ENCODE results near the gene PRTN3.
"Not testable (repeated sequence)": the region's sequence is repeated elsewhere in the genome, so short reads cannot be mapped to it uniquely, and the experiment has no call there.

The PRTN3 gene

DNA sequence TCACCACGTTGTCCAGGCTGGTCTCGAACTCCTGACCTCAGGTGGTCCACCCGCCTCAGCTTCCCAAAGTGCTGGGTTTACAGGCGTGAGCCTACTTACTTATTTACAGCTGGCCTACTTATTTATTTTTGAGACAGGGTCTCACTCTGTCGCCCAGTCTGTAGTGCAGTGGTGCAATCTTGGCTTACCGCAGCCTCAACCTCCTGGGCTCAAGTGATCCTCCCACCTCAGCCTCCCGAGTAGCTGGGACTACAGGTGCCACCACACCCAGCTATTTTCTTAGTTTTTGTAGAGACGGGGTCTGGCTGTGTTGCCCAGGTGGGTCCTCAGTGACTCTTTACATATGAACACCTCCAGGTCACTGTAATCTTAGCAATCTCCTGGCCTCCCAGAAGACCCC is 8.4 kb downstream of the PRTN3 start:
- not testable (repeated sequence) for DNase-seq

DNA sequence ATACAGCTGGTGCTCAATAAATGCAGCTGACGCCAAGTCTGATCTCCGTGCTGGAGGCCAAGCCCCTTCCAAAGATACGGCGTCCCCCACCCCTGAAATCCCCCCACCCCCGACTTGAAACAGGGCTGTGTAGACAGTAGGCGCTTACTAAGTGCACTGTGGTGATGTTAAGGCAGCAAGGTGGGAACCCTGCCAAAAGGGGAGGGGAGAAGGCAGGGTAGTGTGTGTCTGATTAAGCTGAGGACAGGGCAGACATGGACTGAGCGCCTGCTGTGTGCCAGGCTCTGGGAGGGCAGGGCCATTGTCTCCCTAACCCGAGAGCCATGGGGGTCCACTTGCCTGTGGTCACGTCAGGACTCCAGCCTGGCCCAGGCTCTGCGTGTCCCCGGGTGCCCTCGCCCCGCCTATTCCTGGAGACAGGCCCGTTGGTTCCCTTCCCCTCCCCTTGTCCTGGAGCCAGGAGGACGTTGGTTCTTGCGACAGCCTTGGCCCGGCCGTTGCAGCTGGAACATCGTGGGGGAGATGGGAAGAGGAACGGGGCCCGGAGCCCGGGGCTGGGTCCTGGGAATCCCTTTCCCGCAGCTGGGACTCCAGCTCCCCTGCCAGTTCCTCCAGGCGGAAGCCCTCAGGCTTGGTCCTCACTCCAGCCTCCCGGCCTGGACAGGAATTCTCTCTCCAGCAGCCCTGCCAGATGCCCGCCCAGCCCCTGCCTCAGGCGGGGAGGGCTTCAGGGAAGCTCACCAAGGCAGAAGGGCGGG is 9.6 kb downstream of the PRTN3 start:
- peak; percentile 52 to 76 for DNase-seq

DNA sequence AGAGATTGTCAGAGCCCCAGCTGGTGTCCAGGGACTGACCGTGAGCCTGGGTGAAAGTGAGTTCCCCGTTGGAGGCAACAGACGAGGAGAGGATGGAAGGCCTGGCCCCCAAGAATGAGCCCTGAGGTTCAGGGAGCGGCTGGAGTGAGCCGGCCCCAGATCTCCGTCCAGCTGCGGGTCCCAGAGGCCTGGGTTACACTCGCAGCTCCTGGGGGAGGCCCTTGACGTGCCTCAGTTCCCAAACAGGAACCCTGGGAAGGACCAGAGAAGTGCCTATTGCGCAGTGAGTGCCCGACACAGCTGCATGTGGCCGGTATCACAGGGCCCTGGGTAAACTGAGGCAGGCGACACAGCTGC is 10.2 kb downstream of the PRTN3 start:
- DNase-seq: no peak

DNA sequence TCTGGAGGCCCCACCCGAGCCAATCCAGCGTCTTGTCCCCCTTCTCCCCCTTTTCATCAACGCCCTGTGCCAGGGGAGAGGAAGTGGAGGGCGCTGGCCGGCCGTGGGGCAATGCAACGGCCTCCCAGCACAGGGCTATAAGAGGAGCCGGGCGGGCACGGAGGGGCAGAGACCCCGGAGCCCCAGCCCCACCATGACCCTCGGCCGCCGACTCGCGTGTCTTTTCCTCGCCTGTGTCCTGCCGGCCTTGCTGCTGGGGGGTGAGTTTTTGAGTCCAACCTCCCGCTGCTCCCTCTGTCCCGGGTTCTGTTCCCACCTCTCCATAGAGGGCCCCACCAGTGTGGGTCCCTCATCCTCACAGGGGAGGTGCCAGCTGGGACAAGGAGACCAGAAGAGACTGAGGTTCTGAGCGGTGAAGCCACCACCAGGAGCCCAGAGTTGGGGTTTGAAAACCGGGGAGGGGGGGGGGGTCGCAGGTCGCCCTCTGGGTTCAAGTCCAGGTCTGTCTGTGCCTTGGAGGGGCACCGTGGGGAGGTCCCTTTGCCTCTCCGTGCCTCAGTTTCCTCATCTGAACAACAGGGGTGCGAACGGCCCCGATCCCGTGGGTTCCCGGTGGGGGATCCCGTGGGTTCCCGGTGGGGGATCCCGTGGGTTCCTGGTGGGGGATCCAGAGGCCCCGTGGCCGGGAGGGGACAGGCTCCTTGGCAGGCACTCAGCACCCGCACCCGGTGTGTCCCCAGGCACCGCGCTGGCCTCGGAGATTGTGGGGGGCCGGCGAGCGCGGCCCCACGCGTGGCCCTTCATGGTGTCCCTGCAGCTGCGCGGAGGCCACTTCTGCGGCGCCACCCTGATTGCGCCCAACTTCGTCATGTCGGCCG is 11.6 kb downstream of the PRTN3 start, which contains the start of gene ELANE:
ELANE (plus strand) TSS at position 168 of the 878 bp plus-strand sequence; CDS start at position 194, 26 bp downstream.
- DNase-seq: no peak

DNA sequence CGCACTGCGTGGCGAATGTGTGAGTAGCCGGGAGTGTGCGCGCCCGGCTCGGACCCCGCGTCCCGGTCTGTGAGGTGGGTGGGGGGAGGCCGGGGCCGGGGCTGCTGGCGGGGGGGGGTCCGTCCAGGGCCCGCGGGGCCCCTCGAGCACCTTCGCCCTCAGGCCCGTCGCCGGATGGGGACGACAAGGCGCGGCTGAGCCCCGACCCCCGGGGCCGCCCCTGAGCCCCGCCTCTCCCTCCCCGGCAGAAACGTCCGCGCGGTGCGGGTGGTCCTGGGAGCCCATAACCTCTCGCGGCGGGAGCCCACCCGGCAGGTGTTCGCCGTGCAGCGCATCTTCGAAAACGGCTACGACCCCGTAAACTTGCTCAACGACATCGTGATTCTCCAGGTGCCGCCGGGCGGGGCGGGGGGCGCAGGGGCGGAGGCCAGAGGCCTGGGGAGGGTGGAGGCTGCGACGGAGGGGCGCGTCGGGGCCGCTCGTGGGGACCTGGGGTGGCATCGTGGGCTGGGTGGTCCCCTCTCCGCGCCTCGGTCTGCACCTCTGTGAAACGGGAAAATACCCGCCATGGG is 12.3 kb downstream of the PRTN3 start:
- no peak for DNase-seq

DNA sequence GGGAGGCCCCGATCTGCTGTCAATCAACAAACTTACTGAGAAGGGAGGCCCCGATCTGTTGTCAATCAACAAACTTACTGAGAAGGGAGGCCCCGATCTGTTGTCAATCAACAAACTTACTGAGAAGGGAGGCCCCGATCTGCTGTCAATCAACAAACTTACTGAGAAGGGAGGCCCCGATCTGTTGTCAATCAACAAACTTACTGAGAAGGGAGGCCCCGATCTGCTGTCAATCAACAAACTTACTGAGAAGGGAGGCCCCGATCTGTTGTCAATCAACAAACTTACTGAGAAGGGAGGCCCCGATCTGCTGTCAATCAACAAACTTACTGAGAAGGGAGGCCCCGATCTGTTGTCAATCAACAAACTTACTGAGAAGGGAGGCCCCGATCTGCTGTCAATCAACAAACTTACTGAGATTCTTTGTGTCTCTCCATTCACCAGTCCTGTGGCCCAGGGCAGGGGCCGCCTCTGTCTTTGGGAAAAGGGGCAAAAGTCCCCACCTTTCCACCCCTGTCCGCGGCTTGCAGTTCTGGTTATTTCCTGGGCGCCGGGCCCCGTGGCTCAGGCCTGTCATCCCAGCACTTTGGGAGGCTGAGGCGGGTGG is 12.9 kb downstream of the PRTN3 start:
- DNase-seq: not testable (repeated sequence)

DNA sequence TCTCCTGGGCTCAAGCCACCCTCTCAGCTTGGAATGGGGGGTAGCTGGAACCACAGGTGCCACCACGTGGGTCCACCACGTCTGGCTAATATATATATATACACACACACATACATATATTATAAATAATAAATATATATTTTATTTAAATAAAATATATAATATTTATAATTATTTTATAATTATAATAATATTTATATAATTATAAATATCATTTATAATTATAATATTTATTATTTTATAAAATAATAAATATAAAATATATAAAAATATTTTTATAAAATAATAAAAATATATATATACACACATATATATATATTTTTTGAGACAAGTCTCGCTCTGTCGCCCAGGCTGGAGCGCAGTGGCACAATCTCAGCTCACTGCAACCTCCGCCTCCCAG is 13.8 kb downstream of the PRTN3 start:
- DNase-seq: no peak

DNA sequence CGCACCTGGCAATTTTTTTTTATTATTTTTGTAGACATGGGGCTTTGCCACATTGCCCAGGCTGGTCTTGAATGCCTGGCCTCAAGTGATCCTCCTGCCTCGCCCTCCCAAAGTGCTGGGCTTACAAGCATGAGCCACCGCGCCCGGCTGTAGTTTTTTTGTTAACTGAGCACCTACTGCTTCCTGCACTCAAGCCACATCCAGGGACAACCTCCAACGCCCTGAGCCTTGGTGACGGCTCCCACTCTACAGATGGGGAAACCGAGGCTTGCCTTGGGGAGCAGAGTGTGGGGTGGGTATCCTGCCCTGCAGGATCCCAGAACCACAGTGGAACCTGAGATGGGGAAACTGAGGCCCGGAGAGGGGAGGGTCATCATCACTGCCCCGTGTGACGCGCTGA is 14.3 kb downstream of the PRTN3 start:
- no peak for DNase-seq

DNA sequence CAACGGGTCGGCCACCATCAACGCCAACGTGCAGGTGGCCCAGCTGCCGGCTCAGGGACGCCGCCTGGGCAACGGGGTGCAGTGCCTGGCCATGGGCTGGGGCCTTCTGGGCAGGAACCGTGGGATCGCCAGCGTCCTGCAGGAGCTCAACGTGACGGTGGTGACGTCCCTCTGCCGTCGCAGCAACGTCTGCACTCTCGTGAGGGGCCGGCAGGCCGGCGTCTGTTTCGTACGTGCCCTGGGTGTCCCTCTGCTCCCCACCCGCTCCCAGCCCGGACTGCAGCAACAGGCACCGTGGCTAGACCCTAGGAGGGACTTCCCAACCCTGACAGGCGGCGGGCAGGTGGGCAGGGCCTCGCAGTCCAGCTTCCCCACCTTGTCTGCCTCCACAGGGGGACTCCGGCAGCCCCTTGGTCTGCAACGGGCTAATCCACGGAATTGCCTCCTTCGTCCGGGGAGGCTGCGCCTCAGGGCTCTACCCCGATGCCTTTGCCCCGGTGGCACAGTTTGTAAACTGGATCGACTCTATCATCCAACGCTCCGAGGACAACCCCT is 14.8 kb downstream of the PRTN3 start:
- DNase-seq: no peak

DNA sequence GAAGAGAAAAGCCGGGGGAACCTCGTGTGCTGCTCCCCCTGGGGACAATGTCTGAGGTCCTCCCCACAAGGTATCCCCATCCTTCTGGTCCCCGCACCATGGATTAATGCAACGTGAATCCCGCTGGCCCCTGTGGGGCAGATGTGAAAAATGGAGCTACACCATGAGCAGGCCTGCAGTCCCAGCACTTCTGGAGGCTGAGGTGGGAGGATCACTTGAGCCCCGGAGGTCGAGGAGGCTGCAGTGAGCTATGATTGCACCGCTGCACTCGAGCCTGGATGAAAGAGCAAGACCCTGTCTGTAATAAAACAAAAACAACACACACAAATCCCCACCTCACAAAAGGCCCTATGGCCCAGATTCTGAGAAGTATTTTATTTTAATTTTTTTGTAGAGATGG is 17.5 kb downstream of the PRTN3 start:
- DNase-seq: no peak

DNA sequence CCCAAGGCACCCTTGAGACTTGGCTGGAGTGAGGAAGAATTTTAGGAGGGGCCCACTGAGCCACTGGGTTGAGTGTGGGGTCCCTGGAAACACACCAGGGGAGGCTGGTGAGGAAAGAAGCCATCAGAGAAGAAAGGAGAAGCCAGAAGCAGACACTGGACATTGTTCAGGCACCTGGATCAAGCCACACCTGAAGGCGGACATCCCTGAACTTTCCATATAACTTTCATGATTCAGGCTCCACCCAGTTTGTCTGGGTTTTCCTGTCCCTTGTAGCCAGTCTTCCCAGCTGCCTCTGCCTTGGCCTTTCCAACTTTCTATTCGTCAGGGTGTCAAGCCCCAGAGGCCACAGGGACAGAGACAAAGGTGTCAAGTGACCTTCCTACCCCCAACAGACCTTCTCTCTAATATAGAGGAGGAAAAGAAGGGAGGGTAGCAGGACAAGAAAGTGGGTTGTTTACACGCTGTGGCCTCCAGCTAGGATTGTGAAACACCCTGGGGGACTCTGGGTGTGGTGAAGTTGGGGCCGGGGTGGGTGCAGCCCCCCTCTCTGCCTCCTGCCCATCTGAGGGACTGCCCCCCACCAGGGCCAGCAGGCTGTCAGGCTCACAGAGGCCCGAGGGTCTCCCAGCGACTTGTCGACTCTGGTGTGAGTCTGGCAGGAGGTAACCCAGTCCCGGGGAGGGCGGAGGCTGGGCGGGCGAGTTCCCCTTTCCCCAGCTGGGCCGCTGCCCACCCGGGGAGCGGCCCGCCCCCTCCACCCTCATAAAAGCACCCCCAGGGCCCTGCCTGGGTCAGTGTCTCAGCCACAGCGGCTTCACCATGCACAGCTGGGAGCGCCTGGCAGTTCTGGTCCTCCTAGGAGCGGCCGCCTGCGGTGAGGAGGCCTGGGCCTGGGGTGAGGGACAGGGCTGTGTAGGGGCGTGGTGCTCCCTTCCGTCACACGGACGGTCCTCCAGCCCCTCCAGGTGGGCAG is 18.4 kb downstream of the PRTN3 start, which contains the start of gene CFD:
CFD (plus strand) TSS at position 797 of the 976 bp plus-strand sequence; CDS start at position 823, 26 bp downstream.
- no peak for DNase-seq

DNA sequence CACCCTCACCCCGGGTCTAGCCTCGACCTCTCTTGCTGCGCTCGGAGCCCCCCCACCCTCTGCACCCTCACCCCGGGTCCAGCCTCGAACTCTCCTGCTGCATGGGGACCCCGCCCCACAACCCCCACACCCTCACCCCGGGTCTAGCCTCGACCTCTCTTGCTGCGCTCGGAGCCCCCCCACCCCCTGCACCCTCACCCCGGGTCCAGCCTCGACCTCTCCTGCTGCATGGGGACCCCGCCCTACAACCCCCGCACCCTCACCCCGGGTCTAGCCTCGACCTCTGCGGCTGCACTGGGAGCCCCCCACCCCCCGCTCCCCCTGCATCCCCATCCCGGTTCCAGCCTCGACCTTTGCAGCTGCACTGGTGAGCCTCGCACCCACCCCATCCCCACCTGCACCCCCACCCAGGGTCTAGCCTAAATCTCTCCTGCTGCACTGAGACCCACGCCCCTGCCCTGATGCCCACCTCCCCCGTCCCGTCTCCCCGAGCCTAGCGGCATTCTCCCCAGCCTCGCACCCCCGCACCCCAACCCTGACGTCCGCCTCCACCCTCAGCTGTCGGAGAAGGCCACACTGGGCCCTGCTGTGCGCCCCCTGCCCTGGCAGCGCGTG is 20.4 kb downstream of the PRTN3 start:
- no peak for DNase-seq

DNA sequence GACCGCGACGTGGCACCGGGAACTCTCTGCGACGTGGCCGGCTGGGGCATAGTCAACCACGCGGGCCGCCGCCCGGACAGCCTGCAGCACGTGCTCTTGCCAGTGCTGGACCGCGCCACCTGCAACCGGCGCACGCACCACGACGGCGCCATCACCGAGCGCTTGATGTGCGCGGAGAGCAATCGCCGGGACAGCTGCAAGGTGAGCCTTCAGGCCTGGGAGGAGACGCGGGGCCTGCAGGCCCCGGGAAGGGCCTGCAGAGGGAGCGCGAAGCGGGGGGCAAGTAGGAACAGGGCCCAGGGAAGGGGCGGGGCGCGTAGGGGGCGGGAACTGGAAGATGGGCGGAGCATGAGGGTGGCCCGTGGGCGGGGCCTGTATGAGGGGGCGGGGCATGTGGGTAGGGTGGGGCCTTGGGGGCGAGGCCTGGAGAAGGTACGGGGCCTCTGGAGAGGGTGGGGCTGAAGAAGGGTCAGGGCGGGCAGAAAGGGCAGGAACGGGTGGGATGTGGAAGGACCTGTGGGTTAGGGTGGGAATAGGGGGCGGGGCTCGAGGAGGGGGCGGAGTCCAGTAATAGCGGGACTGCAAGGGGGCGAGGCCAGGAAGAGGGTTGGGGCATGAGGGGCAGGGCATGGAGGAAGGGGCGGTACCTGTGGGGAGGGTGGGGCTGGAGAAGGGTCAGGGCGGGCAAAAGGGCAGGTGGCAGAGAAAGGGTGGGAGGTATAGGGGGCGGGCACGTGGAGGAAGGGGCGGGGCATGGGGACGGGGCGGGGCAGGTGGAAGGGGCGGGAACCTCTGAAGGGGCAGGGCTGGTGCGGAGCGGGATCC is 21.2 kb downstream of the PRTN3 start:
- DNase-seq: peak; percentile 24 to 69

DNA sequence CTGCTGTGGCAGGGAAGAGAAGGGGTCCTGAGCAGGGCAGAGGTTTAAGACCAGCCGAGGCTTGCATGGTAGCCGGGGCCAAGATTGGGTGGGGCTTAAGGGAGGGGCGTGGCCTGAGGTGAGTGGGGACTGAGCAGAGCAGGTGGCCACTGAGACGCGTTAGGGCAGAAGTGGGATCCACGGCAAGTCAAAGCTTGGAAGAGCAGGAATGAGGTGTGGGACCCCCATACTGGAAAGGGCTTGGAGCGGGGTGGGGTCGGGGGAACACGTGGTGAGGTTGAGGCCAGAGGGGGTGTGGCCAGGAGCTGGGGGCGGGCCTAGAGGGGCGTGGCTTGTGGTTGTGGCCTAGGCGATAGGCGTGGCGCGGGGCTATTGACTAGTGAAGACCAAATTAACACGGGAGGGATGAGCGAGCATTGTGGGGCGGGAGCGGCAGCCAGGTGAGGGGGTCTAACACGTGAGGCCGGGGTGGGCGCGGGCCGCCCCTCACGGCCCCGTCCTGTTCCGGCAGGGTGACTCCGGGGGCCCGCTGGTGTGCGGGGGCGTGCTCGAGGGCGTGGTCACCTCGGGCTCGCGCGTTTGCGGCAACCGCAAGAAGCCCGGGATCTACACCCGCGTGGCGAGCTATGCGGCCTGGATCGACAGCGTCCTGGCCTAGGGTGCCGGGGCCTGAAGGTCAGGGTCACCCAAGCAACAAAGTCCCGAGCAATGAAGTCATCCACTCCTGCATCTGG is 21.9 kb downstream of the PRTN3 start:
- peak; percentile 37 to 73 for DNase-seq

DNA sequence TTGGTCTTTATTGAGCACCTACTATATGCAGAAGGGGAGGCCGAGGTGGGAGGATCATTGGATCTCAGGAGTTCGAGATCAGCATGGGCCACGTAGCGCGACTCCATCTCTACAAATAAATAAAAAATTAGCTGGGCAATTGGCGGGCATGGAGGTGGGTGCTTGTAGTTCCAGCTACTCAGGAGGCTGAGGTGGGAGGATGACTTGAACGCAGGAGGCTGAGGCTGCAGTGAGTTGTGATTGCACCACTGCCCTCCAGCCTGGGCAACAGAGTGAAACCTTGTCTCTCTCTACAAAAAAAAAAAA is 22.5 kb downstream of the PRTN3 start:
- no peak for DNase-seq

DNA sequence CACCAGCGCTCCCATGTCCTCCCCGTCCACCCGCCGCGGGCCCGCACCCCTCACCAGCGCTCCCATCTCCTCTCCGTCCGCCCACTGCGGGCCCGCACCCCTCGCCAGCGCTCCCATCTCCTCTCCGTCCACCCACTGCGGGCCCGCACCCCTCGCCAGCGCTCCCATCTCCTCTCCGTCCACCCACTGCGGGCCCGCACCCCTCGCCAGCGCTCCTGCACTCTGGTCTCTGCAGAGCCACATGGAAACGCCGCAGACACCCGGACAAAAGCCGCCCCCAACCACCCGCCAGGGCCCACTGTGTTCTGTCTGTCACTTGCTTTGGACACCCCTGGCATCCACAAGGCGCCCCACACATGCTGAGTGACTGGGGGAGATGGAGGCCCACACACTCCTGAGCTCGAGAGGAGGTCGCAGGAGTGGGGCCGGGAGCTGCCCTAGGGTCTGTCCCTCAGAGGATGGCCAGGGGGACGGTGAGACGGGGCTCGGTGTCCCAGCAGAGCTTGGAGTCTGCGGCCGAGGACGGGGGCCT is 26.0 kb downstream of the PRTN3 start:
- no peak for DNase-seq

DNA sequence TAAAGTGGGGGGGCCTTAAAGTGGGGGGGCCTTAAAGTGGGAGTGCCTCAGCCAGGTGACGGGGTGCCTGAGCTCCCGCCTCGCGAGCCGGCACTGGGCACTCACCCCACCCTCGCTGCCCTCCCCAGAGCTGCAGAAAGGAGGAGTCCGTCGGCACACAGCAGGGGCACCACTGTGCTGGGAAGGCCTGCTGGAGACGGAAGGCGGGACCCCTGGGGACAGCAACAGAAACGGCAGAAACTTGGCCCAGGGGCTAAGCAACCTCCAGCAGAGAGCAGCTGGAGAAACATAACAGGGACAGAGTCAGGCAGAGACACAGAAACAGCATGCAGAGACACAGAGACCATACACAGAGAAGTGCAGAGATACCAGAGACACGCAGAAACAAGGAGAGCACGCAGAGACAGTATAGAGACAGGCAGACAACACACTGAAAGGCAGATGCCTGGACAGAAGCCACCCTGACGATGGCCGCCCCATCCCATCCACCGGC is 26.5 kb downstream of the PRTN3 start:
- DNase-seq: no peak

DNA sequence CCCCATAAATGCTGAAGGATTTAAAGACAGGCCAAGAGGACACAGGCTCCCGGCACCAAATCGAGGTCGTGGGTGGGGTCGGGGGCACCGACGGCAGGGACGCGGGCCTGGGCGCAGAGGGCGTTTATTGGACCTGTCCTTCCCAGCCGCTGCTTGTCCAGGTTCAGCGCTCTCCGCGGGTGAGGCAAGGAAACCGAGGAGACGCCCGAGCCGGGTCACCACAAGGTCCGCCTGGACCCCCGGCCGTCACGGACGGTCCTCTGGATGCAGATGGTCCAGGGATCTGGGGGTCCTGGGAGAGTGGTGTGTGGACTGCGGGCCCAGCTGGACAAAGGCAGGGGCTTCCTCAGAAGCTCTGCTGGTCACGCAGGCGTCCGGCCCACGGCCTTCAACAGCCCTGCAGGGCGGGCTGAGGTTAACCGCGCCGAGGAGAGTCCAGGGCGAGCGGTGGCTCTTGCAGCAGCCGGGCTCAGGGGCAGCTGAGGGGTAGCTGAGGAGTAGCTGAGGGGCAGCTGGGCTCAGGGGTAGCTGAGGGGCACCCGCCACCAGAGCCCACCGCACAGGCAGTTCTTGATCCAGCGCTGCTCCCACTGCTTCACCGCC is 27.2 kb downstream of the PRTN3 start:
- no peak for DNase-seq

Data from NCI-H524 (cell line).